ENCODE data around the gene HEBP2.
"Not testable (repeated sequence)": the region's sequence is repeated elsewhere in the genome, so short reads cannot be mapped to it uniquely, and the experiment has no call there.

Gene HEBP2

DNA sequence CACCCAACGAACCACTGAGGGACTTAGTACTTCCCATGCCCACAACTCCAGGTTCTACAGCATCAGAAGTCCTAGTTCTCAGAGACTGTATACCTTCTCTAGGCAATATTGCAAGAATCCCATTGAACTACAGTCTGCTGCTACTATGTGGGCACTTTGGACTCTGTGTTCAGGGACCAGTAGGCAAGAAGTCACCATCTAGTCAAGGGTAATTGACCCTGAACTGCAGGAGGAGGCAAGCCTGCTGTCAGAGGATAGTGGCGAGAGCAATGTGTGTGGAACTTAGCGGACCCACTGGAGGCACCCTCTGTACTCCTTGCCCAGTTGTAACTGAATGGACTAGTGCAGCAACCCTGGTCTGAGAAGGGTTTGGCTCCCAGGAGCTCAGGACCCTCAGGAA is 15.7 kb downstream of the HEBP2 start:
- CTCF ChIA-PET = no interaction called here
- DNase-seq (ENCODE audit: low read depth, low spot score) = no peak
- POLR2A ChIA-PET = no interaction called here
- TF ChIP-seq CTCF (IDR thresholded peaks at IDR 0.05; ENCODE audit: insufficient read depth, low read length, missing control alignments) = no peak
- H3K4me3 ChIP-seq (ENCODE audit: low read depth, low read length) = no peak overlapping the region

DNA sequence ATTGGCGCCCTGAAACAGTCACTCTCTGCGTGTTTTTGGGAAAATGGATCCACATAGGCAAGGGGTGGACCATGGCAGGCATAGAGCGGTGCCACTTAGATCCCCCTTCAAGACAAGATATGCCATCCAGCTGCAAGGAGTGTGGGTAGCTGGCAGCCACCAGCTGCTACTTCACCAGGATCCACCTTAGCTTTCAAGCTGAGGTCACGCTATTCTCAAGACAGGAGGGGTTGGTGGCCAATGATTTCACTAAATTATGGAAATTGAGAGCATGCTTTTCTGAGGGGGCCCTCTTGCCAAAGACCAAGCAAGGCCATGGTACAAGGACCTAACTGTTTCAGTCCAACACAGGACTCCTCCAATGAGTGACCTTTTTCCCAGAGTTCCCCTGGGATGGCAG is 16.3 kb downstream of the HEBP2 start:
- POLR2A ChIA-PET = no interaction called here
- CTCF ChIA-PET = no interaction called here

DNA sequence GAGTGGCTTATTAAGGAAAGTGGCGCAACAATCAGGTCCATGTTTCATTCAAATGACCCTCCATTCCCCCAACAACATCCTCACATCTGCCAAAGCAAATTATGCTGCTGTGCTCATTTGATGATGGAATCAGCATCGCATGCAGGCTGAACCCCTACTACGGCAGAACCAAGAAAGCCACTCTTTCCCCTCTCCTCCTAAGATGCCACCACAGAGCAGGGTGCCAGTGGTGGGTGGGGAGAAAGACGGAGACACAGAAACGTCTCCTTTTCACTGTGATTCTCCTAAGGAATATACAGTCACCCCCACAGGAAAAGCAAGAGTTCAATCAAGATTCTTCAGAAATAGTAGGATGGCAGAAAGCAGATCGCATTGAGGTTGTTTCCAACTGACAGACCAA is 17.1 kb downstream of the HEBP2 start:
- CTCF ChIA-PET = interaction anchor here (0.6 to 2.1 kb wide), 3 partner anchors 88 to 305 kb away, joined by 3 to 7 read pairs (median 3); no protein-coding TSS in a partner anchor
- no peak for TF ChIP-seq CTCF (IDR thresholded peaks at IDR 0.05; ENCODE audit: insufficient read depth, low read length, missing control alignments)
- DNase-seq (ENCODE audit: low read depth, low spot score) = no peak
- POLR2A ChIA-PET = no interaction called here
- no peak overlapping the region for H3K4me3 ChIP-seq (ENCODE audit: low read depth, low read length)

More for the DNA sequence above, 16.3 kb downstream of the HEBP2 start:
- no peak for DNase-seq (ENCODE audit: low read depth, low spot score)
- H3K4me3 ChIP-seq (ENCODE audit: low read depth, low read length) = no peak overlapping the region
- TF ChIP-seq CTCF (IDR thresholded peaks at IDR 0.05; ENCODE audit: insufficient read depth, low read length, missing control alignments) = no peak

DNA sequence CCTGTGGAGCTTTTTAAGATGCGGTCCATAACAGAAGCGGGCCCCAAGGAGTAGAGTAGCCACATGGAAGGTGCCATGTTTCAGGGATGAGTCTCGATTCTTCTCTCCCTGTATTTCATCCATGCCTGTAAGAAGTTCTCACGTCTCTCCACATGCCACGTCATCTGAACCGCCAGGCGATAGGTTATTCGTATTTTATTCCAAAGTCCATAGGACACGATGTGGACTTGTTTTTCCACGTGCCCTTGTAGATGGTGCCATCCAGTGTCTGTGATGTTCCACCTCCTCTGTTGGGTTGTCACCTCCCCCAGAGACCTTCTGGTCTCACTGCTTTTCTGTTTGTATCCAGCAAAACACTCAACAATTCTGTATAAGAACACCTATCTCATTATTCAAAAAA is 17.6 kb downstream of the HEBP2 start:
- CTCF ChIA-PET = interaction anchor here (1.1 to 2.1 kb wide), 4 partner anchors 94 to 306 kb away, joined by 3 to 7 read pairs (median 5); no protein-coding TSS in a partner anchor
- POLR2A ChIA-PET = no interaction called here
- TF ChIP-seq CTCF (IDR thresholded peaks at IDR 0.05; ENCODE audit: insufficient read depth, low read length, missing control alignments) = no peak
- no peak overlapping the region for H3K4me3 ChIP-seq (ENCODE audit: low read depth, low read length)
- no peak for DNase-seq (ENCODE audit: low read depth, low spot score)

DNA sequence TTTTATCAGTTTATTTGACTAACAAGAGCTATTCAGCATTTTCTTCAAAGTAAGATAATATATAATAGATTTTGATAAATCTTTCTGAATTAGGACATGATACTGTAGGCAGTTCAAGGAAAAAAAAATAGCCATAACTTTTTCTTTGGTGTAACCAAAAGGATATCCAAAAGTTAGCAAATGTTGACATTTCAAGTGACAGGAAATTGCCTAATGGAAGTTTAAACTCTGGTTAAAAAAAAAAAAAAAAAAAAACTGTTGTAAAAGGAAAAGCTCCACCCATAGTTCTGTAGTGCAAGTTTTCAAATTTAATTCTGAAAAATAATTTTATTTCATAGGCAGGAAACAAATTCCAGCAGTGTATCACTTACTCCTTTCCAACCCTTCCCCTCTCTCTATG is 18.8 kb downstream of the HEBP2 start:
- DNase-seq (ENCODE audit: low read depth, low spot score) = no peak
- TF ChIP-seq CTCF (IDR thresholded peaks at IDR 0.05; ENCODE audit: insufficient read depth, low read length, missing control alignments) = no peak
- POLR2A ChIA-PET = no interaction called here
- no peak overlapping the region for H3K4me3 ChIP-seq (ENCODE audit: low read depth, low read length)
- CTCF ChIA-PET = interaction anchor here (0.8 to 9.3 kb wide), 7 partner anchors 13 to 307 kb away, joined by 3 to 121 read pairs (median 4); partner anchors contain the start of gene HEBP2

DNA sequence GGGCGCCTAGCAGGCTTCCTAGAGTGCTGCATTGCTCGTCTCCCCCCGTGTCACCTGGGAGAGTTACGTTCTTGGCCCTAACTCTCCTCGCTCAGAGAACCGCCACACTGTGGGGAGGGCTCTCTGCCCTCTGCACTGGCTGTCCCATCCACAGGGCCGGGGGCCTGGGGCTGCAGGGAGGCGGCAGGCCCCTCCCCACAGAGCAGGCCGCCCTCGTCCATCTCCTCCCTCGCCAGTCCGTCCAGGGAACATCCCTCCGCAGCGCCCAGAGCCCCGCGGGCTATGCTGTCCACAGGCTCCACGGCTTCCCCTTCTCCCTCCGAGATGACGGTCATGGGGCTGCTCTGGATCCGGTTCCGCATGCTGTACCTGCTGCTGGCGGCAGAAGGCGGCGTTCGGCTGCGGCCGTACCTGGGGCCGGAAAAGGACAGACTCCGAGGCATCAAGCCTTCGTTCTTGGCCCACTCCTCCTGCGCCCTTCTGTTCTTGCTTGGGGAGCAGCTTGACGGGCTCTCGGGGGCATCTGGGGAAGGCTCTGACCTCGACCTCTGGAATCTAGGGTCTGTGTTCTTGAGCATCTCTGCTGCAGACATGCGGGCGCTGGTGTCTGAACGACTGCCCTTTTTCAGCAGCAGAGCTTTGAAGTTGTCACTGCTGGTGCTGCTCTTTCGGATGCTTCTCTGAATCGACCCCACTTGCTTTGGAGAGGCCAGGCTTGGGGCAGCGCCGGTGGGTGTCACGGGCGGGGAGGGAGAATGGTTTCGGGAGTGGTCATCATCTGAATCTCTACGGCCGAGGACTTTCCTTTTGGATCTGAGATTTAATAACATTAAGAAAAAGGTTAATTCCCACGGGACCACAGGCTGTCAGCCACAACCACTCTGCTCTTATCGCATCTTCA is 20.2 kb downstream of the HEBP2 start:
- ChIA-PET POLR2A (no interaction called here), CTCF (interaction anchor here (0.8 to 9.4 kb wide), 4 partner anchors 84 to 309 kb away, joined by 4 to 121 read pairs (median 93); no protein-coding TSS in a partner anchor)
- no peak for TF ChIP-seq CTCF (IDR thresholded peaks at IDR 0.05; ENCODE audit: insufficient read depth, low read length, missing control alignments)
- no peak for DNase-seq (ENCODE audit: low read depth, low spot score)
- no peak overlapping the region for H3K4me3 ChIP-seq (ENCODE audit: low read depth, low read length)

- POLR2A ChIA-PET; H3K4me3 ChIP-seq (ENCODE audit: low read depth, low read length); DNase-seq (ENCODE audit: low read depth, low spot score): not testable (repeated sequence)
- CTCF ChIA-PET = interaction anchor here (5.7 to 9.4 kb wide), 4 partner anchors 83 to 309 kb away, joined by 35 to 121 read pairs (median 93); no protein-coding TSS in a partner anchor
Measured at GRCh38 chr6:138425256-138425655, 21.2 kb downstream of the HEBP2 start.
